NB4 (cell line): ENCODE data around the gene AURKA.
"Not testable (repeated sequence)": the region's sequence is repeated elsewhere in the genome, so short reads cannot be mapped to it uniquely, and the experiment has no call there.

ENCODE experiments used
- DNase-seq: peaks from one replicate; pipeline ENCODE4 v3.0.0; 2010; ENCODE audit warnings: low read depth
- H3K4me3 ChIP-seq: one replicate; pipeline ENCODE4 v1.5.1; 2011; ENCODE audit warnings: mild to moderate bottlenecking, low read depth, low read length, moderate library complexity
- MYC ChIP-seq: IDR thresholded peaks from 2 replicates; pipeline ENCODE4 v1.6.1; 2011; ENCODE audit warnings: low read depth, low read length
- POLR2A ChIP-seq: IDR thresholded peaks from 2 replicates; pipeline ENCODE4 v1.6.1; 2011; ENCODE audit warnings: mild to moderate bottlenecking; ENCODE audit not compliant: insufficient read length; ENCODE audit errors: extremely low read depth
- TF ChIP-seq, protein P1 (sequence below): IDR thresholded peaks from 2 replicates; pipeline ENCODE4 v1.6.1; 2011; ENCODE audit warnings: low read depth, low read length
- TF ChIP-seq, protein P2 (sequence below): IDR thresholded peaks from one replicate; pipeline ENCODE4 v1.5.1; 2012; ENCODE audit warnings: low read depth, low read length

Gene AURKA

DNA sequence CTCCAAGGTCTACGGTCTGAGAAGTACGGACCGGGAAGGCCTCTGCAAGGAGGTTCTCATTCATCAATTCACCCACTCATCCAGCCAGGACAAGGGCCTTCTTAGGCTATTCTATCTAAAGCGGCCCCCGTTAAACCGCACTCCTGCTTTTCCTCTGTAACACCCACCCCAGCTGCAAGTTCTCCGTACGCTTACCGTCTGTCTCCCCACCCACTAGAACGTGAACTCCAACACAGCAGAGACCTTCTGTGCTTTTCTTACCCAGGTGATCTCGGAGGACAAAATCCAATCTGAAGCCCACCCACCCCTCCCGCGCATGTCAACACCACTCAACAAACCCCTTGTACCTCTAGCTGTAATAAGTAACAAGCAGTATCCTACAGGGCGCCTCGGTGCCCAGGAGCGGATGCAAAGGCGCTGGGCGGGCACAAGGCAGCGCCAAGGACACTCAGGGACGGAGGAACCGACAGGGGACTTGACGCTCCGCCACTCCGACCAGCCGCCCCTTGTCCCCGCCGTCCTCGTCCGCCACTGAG, 351 bp downstream of the AURKA start:
- TF ChIP-seq, protein P1, sequence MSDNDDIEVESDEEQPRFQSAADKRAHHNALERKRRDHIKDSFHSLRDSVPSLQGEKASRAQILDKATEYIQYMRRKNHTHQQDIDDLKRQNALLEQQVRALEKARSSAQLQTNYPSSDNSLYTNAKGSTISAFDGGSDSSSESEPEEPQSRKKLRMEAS = no peak
- TF ChIP-seq MYC = peak; percentile 44; the same call in 1 of the 2 replicates
- peak overlapping the region; percentile 97 for H3K4me3 ChIP-seq
- no peak for DNase-seq

DNA sequence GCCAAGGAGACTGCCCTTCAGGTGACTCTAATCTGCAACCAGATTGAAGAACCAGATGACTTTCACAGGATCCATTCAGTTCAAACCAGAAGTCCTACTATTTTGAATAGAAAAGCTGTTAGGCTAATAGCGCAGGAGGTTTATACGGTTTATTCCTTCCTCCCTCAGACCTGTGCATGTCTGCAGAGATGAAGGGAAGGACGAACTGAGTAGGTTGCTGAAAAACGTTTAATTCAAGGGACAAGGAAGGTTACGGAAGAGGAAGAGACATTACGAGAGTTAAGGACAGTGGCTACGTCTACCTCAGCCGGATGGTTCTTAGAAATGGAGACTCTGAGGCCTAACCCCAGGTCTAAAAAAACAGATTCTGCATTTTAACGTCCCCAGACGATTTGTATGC, 978 bp downstream of the AURKA start:
- peak; percentile 54 for DNase-seq
- no peak for TF ChIP-seq POLR2A
- no peak for TF ChIP-seq MYC
- H3K4me3 ChIP-seq = peak overlapping the region; percentile 97

DNA sequence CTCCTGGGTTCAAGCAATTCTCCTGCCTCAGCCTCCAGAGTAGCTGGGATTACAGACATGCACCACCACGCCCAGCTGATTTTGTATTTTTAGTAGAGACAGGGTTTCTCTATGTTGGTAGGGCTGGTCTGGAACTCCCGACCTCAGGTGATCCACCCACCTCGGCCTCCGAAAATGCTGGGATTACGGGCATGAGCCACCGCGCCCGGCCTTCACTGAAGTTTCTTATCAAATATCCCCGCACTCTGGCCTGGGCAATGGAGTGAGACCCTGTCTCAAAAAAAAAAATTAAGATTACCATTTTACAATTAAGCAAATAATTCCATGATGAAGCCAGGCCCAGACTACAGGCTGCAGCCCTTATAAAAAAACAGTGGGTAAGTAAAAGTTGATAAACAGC, 1.6 kb downstream of the AURKA start:
- DNase-seq = not testable (repeated sequence)
- peak overlapping the region; percentile 97 for H3K4me3 ChIP-seq

DNA sequence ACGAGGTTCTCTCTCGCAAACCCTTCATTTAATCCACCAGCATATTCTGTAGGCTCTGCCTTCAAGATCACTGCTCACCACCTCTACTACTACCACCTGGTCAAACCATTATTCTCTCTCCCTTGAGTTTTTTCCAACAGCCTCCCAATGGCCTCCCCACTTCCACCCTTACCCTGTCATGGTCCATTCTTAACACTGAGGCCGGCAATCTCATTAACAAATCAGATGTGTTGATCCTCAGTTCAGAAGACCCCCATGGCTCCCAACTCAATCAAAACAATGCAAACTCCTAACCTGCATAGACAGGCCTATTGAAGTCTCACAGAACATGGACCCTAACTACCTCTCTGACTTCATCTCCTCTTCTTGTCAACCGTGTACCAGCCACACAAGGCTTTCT, 2.2 kb downstream of the AURKA start:
- TF ChIP-seq POLR2A = no peak
- TF ChIP-seq, protein P1 = no peak
- no peak for DNase-seq
- H3K4me3 ChIP-seq = peak overlapping the region; percentile 14

DNA sequence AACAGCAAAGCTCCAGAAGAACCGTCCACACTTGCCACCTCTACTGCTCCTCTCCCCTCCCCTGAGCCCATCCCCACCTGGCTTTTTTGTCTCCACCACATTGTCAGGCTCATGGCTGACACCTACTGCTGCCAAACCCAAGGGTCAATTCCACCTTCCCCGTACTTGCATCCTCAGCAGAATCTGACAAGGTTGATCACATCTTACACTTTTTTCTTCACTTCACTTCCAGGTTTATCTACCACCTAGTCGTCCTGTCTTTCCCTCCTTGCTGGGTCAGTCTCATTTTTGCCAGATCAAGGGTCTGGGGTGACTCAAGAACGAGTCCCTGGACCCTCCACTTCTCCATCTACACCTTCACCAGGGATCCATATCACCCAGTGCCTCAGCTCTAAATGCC, 3.1 kb downstream of the AURKA start:
- no peak for TF ChIP-seq POLR2A
- TF ChIP-seq, protein P1 = no peak
- no peak for TF ChIP-seq MYC
- TF ChIP-seq, protein P2, sequence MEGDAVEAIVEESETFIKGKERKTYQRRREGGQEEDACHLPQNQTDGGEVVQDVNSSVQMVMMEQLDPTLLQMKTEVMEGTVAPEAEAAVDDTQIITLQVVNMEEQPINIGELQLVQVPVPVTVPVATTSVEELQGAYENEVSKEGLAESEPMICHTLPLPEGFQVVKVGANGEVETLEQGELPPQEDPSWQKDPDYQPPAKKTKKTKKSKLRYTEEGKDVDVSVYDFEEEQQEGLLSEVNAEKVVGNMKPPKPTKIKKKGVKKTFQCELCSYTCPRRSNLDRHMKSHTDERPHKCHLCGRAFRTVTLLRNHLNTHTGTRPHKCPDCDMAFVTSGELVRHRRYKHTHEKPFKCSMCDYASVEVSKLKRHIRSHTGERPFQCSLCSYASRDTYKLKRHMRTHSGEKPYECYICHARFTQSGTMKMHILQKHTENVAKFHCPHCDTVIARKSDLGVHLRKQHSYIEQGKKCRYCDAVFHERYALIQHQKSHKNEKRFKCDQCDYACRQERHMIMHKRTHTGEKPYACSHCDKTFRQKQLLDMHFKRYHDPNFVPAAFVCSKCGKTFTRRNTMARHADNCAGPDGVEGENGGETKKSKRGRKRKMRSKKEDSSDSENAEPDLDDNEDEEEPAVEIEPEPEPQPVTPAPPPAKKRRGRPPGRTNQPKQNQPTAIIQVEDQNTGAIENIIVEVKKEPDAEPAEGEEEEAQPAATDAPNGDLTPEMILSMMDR = no peak
- peak overlapping the region; percentile 0 for H3K4me3 ChIP-seq
- no peak for DNase-seq

DNA sequence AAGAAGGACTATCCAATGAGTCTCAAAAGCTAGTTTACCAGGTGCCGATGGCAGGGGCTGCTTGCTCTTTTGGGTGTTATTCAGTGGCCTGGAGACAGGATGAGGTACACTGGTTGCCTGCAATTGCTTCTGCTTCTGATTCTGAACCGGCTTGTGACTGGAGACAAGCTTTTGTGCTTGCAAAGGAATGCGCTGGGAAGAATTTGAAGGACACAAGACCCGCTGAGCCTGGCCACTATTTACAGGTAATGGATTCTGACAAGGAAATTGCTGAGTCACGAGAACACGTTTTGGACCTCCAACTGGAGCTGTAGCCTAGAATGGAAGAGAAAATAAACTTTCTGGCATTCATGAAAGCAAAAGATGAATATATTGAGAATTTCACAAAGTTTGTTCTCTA, 5.8 kb downstream of the AURKA start:
- no peak for DNase-seq
- no peak overlapping the region for H3K4me3 ChIP-seq
- TF ChIP-seq POLR2A (no peak), MYC (no peak)
- TF ChIP-seq, protein P2 = no peak
- TF ChIP-seq, protein P1 = no peak

DNA sequence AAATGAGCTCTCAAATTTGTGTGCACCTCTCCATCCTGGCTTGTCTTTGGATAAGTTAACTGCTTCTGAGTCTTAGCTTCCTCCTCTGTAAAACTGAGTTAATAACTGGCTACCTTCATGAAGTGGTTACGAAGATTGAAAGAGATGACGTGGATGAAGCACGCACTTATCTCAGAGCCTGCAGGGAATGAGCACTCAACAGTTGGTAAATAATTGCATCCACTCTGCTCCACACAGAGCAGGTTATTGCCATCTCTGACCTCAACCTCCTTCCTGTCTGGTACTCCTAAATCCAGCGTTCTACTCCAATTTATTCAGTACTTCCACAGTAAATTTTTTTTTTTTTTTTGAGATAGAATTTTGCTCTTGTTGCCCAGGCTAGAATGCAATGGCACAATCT, 6.9 kb downstream of the AURKA start:
- no peak for TF ChIP-seq POLR2A
- no peak for TF ChIP-seq MYC
- TF ChIP-seq, protein P1 = no peak
- TF ChIP-seq, protein P2 = no peak
- H3K4me3 ChIP-seq = no peak overlapping the region
- DNase-seq = no peak

DNA sequence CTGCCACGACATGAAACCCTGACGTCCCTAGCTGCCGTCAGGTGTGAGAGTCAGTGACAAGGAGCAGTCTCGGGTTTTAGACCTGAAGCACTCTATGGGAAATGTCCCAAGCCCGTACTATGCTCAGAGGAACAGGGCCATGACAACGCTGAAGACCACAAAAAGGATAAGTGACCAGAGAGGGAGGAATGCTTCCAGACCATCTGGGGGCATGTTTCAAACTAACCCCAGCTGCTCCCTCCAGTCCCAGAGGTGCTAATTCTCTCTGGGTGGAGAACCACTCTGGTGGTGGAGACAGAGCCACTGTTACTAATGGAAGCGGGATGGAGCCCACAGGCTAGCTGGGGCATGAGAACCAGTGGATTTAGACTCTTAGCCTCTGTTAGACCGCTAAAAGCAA, 8.7 kb downstream of the AURKA start:
- TF ChIP-seq, protein P2 = no peak
- no peak for TF ChIP-seq POLR2A
- TF ChIP-seq MYC = no peak
- TF ChIP-seq, protein P1 = no peak
- H3K4me3 ChIP-seq = no peak overlapping the region

More for the DNA sequence above, 8.7 kb downstream of the AURKA start:
- no peak for DNase-seq
